ENCODE data around the gene MCTP2. TPM values are rescaled to one million over a fixed set of nuclear protein-coding genes. Genes with fewer than 3 reads are reported as not detected.

The MCTP2 gene
- total RNA-seq, 4 donors from 2014 or later, result 24.6 to 78.1 (median 40.3) TPM

DNA sequence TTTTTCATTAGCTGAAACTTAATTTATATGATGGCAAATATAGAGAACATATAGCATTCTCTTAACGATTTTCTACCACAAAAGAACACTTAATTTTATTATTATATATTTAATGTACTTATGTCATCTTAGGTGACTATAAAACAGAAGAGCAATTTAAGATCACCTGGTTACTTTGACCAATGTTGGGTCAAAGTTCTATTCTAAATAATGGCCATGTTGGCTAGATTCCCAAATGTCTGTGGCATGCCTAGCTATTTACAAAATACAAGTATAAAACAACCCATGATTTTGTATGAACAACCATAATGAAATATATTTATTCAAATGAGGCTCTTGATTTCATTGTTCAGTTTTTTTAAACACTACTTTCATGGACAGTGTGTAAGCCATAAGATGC, 200.9 kb downstream of the MCTP2 start:
- ATAC-seq (ENCODE audit: low FRiP score) (no peak), DNase-seq (ENCODE audit: low spot score) (no peak)
- TF ChIP-seq, protein P1, sequence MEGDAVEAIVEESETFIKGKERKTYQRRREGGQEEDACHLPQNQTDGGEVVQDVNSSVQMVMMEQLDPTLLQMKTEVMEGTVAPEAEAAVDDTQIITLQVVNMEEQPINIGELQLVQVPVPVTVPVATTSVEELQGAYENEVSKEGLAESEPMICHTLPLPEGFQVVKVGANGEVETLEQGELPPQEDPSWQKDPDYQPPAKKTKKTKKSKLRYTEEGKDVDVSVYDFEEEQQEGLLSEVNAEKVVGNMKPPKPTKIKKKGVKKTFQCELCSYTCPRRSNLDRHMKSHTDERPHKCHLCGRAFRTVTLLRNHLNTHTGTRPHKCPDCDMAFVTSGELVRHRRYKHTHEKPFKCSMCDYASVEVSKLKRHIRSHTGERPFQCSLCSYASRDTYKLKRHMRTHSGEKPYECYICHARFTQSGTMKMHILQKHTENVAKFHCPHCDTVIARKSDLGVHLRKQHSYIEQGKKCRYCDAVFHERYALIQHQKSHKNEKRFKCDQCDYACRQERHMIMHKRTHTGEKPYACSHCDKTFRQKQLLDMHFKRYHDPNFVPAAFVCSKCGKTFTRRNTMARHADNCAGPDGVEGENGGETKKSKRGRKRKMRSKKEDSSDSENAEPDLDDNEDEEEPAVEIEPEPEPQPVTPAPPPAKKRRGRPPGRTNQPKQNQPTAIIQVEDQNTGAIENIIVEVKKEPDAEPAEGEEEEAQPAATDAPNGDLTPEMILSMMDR (IDR thresholded peaks at IDR 0.05), result no peak

DNA sequence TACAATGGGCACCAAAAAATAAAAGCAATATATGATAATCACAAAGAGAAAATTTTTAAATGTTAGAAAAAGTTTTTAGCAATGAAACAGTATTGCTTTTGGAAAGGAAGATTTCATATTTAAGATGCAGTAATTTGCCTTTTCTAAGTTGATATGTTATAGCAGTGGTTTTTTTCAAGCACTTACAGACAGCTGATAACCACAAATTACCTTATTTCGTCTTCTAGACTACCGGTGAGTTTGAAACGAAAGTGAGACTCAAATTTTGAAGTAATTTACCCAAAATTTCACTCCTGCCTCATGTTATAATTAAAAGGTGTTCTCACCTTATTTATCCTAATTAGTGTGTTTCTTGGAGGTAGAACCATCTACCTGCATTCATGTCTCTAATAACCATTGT, 207.8 kb downstream of the MCTP2 start:
- DNase-seq (ENCODE audit: low spot score), result no peak

DNA sequence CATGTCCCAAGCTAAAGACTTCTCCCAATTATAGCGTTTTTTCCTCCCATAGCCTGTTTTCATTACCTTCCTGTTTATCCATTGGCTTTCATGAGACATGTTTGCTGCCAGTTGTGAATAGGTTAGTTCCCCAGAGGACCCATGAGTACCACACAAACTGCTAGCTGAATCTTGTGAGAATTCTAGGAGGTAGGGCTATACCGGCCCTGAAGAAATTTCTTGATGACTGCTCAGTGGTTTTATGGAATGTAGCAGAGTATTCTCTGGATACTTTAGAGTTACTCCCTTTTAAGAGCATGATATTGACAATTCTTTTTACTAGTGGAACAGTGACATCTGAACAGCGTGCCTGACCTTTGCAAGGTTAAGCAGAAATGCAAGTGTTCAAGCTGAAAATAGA, 210.4 kb downstream of the MCTP2 start:
- ATAC-seq (ENCODE audit: low FRiP score), result no peak
- DNase-seq (ENCODE audit: low spot score), result no peak
- TF ChIP-seq, protein P1 (IDR thresholded peaks at IDR 0.05), result no peak

More for the DNA sequence above, 207.8 kb downstream of the MCTP2 start:
- TF ChIP-seq, protein P1 (IDR thresholded peaks at IDR 0.05), result no peak
- no peak for ATAC-seq (ENCODE audit: low FRiP score)

DNA sequence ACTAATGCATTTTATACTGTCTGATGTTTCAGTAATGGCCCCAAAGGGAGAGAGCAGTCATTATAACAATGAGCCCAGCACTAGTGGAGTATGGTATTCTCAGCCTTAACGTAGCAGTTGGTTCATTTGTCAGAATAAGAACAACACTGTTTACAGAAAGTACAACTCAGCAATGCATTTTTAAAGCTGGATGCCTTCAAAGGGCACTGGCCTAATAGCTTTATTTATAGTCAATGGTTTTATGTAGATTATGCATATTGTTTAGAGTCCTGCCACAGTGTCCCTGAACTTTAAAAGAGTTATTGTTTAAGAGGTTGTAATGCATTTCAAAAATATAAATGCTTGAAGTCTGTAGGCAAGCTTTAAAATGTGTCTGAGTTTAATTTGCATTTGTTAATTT, 211.1 kb downstream of the MCTP2 start:
- DNase-seq (ENCODE audit: low spot score) (no peak), ATAC-seq (ENCODE audit: low FRiP score) (no peak)
- TF ChIP-seq, protein P1 (IDR thresholded peaks at IDR 0.05), result no peak

DNA sequence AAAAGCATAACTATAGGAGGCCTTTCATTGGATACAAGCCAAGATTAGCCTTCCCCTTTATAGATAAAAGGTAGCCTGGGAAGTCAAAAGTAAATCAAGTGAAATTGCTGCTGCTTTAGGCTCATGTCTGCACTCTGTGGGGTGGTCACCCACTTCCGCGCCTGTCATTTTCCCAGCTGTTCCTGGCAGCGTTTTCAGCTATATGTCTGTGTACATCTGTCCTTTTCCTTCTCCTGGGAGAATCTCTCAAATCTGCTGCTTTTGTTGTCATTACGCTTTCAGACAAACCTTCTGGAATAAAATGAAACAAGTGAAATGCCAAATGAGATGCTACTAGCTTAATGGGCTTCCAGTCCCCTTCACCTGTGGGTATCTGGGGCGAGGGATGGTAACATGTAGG, 211.8 kb downstream of the MCTP2 start:
- no peak for ATAC-seq (ENCODE audit: low FRiP score)
- DNase-seq (ENCODE audit: low spot score), result no peak
- TF ChIP-seq, protein P1 (IDR thresholded peaks at IDR 0.05), result no peak

- TF ChIP-seq, protein P1 (IDR thresholded peaks at IDR 0.05), result no peak
- DNase-seq (ENCODE audit: low spot score) (no peak), ATAC-seq (ENCODE audit: low FRiP score) (no peak)
Measured at GRCh38 chr15:94445566-94446160, 214.3 kb downstream of the MCTP2 start.

DNA sequence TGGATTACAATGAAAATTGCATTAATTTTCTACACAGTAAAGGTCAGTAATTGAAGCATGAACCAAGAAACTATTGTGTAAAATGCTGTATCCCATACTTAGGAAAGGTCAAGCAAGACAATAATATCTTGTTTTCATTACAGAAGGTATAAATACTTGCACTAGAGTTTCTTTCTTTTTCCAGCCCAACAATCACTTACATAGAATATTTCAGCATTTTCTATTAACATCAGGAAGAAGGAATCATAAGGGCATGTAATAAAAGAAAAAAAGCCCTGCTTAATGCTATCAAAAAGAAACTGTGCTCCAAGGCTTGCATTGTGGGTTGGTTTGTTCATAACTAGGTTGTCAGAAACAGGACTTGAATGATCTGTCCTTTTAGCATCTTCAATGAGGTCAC, 215.1 kb downstream of the MCTP2 start:
- TF ChIP-seq, protein P1 (IDR thresholded peaks at IDR 0.05), result no peak
- no peak for DNase-seq (ENCODE audit: low spot score)
- ATAC-seq (ENCODE audit: low FRiP score), result no peak
